Inferior parietal cortex (tissue), 1 donor: ENCODE results near the gene CBX2.
A peak's percentile ranks its signal among the peaks of the same experiment; 100 is the strongest.

Experiments
- DNase-seq: peaks from one replicate; pipeline ENCODE4 v3.0.0-alpha.2; 2016; ENCODE audit errors: extremely low spot score

The CBX2 gene

GRCh38 chr17:79799174-79799537 lies 21.2 kb downstream of the CBX2 start:
- DNase-seq = no peak

- DNase-seq = no peak
Measured at GRCh38 chr17:79799538-79800324, 21.8 kb downstream of the CBX2 start.

- no peak for DNase-seq
Measured at GRCh38 chr17:79800325-79801155, 22.6 kb downstream of the CBX2 start.

- no peak for DNase-seq
Measured at GRCh38 chr17:79801156-79802038, 23.4 kb downstream of the CBX2 start.

GRCh38 chr17:79802039-79802735 lies 24.2 kb downstream of the CBX2 start:
- no peak for DNase-seq

GRCh38 chr17:79802736-79803420 lies 24.9 kb downstream of the CBX2 start:
- no peak for DNase-seq

- no peak for DNase-seq
Measured at GRCh38 chr17:79803421-79803996, 25.6 kb downstream of the CBX2 start.

- no peak for DNase-seq
Measured at GRCh38 chr17:79803997-79804855, 26.3 kb downstream of the CBX2 start.

GRCh38 chr17:79804856-79805696 lies 27.1 kb downstream of the CBX2 start:
- DNase-seq = no peak

- no peak for DNase-seq
Measured at GRCh38 chr17:79806446-79806760, 28.5 kb downstream of the CBX2 start.

- no peak for DNase-seq
Measured at GRCh38 chr17:79806863-79807720, 29.1 kb downstream of the CBX2 start.

GRCh38 chr17:79808763-79809529 lies 31.0 kb downstream of the CBX2 start:
- no peak for DNase-seq

GRCh38 chr17:79809530-79810129 lies 31.7 kb downstream of the CBX2 start:
- no peak for DNase-seq

GRCh38 chr17:79810130-79811010 lies 32.4 kb downstream of the CBX2 start:
- DNase-seq = peak; percentile 64

- no peak for DNase-seq
Measured at GRCh38 chr17:79811011-79811867, 33.3 kb downstream of the CBX2 start.
